Testis (tissue), 3 donors: ENCODE data around the gene TBC1D10A. TPM values are rescaled to one million over a fixed set of nuclear protein-coding genes. Genes with fewer than 3 reads are reported as not detected.

Experiments
- DNase-seq: peaks from one replicate; pipeline ENCODE4 v3.0.0-alpha.2; 2019
- H3K27ac ChIP-seq, 2 donors: fragments of 200-600 bp; sonication (generic); one replicate each; pipeline ENCODE4 v1.5.1; 2019
- H3K27me3 ChIP-seq: fragments of 200-600 bp; sonication (generic); one replicate; pipeline ENCODE4 v1.5.1; 2019
- H3K36me3 ChIP-seq: fragments of 200-600 bp; sonication (generic); one replicate; pipeline ENCODE4 v1.5.1; 2017; ENCODE audit warnings: low read depth; ENCODE audit errors: missing control alignments
- H3K4me1 ChIP-seq: fragments of 200-600 bp; sonication (generic); one replicate; pipeline ENCODE4 v1.5.1; 2019
- H3K4me3 ChIP-seq, 2 donors: fragments of 200-600 bp; sonication (generic); one replicate each; pipeline ENCODE4 v1.5.1; 2017 to 2019
- H3K9me3 ChIP-seq: fragments of 200-600 bp; sonication (generic); one replicate; pipeline ENCODE4 v1.5.1; 2017
- CTCF ChIP-seq, 3 experiments: fragments of 450-650 bp in 2 of 3; fragments of 200-600 bp in 1 of 3; sonication (generic) in 1 of 3; IDR thresholded peaks; one replicate each; pipeline ENCODE4 v1.5.1; 2016 to 2019; ENCODE audit warnings: antibody characterized with exemption in 3 of 3, mild to moderate bottlenecking in 2 of 3, moderate library complexity in 1 of 3
- POLR2A ChIP-seq: fragments of 450-650 bp; IDR thresholded peaks from one replicate; pipeline ENCODE4 v1.6.1; 2017; ENCODE audit warnings: antibody characterized with exemption, mild to moderate bottlenecking, moderate library complexity
- WGBS, 2 donors: methylation state at CpG; one replicate each; pipeline ENCODE4 v1.1.5; 2018; 5-methylcytosine and 5-hydroxymethylcytosine counted together
- intact Hi-C: fragments of 100-400 bp; cut with DNase I; formaldehyde crosslinking; loops from one replicate; pipeline ENCODE4 v1.15.1; 2023; ENCODE audit warnings: low total_unique reads
- polyA plus RNA-seq: library from polyadenylated mRNA; stranded (reverse); fragments of 350-450 nt; fragmentation: Illumina TruSeq; extraction: RNeasy Lipid Tissue Mini Kit (QIAGEN cat#74804); gene quantifications from one replicate; pipeline ENCODE4 v1.2.3, GENCODE V29; 2014; ENCODE audit warnings: low read depth, low replicate concordance; ENCODE audit not compliant: insufficient read depth
- total RNA-seq, 2 donors: library from RNA; depleted of rRNA; stranded (reverse); fragments of >200 nt; gene quantifications; one replicate each; pipeline ENCODE4 v1.2.3, GENCODE V29; 2016

The TBC1D10A gene
- total and polyA plus RNA-seq, 3 donors from 2014 or later: 48.4 to 79.1 (median 51.0) TPM

- no peak for DNase-seq
- no peaks in the 10 kb centered on the region for H3K9me3 ChIP-seq
- no peak overlapping the region for H3K27ac ChIP-seq
- 89 to 93% methylated on average over 24 to 27 of the region's 27 CpGs for WGBS, 2 donors
- TF ChIP-seq POLR2A: no peak
- TF ChIP-seq CTCF (IDR thresholded peaks at IDR 0.05): no peak
- H3K27me3 ChIP-seq: no peaks in the 10 kb centered on the region
- intact Hi-C loops: no loop called here
- H3K4me1 ChIP-seq: peaks cover 18% of the 10 kb centered on the region
- no peaks in the 10 kb centered on the region for H3K36me3 ChIP-seq
- H3K4me3 ChIP-seq: no peak overlapping the region
Observed at GRCh38 chr22:30285176-30285845, 41.4 kb downstream of the TBC1D10A start.

- intact Hi-C loops: no loop called here
- H3K9me3 ChIP-seq: no peaks in the 10 kb centered on the region
- H3K4me3 ChIP-seq: no peak overlapping the region
- H3K36me3 ChIP-seq: no peaks in the 10 kb centered on the region
- H3K27ac ChIP-seq: no peak overlapping the region
- peaks cover 14% of the 10 kb centered on the region for H3K4me1 ChIP-seq
- H3K27me3 ChIP-seq: no peaks in the 10 kb centered on the region
- TF ChIP-seq CTCF (IDR thresholded peaks at IDR 0.05): no peak
- TF ChIP-seq POLR2A: no peak
- WGBS, 2 donors: 80 to 84% methylated on average over 4 of the region's 4 CpGs
- DNase-seq: no peak
Observed at GRCh38 chr22:30284666-30285065, 42.1 kb downstream of the TBC1D10A start.

GRCh38 chr22:30284172-30284571, 42.6 kb downstream of the TBC1D10A start:
- H3K27me3 ChIP-seq: no peaks in the 10 kb centered on the region
- intact Hi-C loops: no loop called here

GRCh38 chr22:30283342-30283741, 43.4 kb downstream of the TBC1D10A start:
- H3K36me3 ChIP-seq: no peaks in the 10 kb centered on the region
- H3K27ac ChIP-seq: no peak overlapping the region
- DNase-seq: no peak
- WGBS, 2 donors: 89 to 100% methylated on average over 2 to 4 of the region's 4 CpGs
- H3K27me3 ChIP-seq: no peaks in the 10 kb centered on the region
- H3K4me3 ChIP-seq: no peak overlapping the region
- intact Hi-C loops: no loop called here
- no peaks in the 10 kb centered on the region for H3K9me3 ChIP-seq
- no peak for TF ChIP-seq CTCF (IDR thresholded peaks at IDR 0.05)
- no peak for TF ChIP-seq POLR2A
- peaks cover 9% of the 10 kb centered on the region for H3K4me1 ChIP-seq

More at GRCh38 chr22:30284172-30284571, 42.6 kb downstream of the TBC1D10A start:
- 75 to 86% methylated on average over 4 to 9 of the region's 9 CpGs for WGBS, 2 donors
- DNase-seq: no peak
- Histone ChIP-seq H3K27ac (no peak overlapping the region), H3K9me3 (no peaks in the 10 kb centered on the region), H3K4me3 (no peak overlapping the region), H3K4me1 (peaks cover 14% of the 10 kb centered on the region), H3K36me3 (no peaks in the 10 kb centered on the region)
- TF ChIP-seq POLR2A (no peak), CTCF (IDR thresholded peaks at IDR 0.05) (no peak)

- WGBS, 2 donors: 87 to 97% methylated on average over 3 to 7 of the region's 7 CpGs
- H3K36me3 ChIP-seq: no peaks in the 10 kb centered on the region
Observed at GRCh38 chr22:30282616-30283046, 44.1 kb downstream of the TBC1D10A start.

More at GRCh38 chr22:30282616-30283046, 44.1 kb downstream of the TBC1D10A start:
- TF ChIP-seq CTCF (IDR thresholded peaks at IDR 0.05) (no peak), POLR2A (no peak)
- H3K9me3 ChIP-seq: no peaks in the 10 kb centered on the region
- no peaks in the 10 kb centered on the region for H3K27me3 ChIP-seq
- no peak for DNase-seq
- intact Hi-C loops: no loop called here
- peaks cover 6% of the 10 kb centered on the region for H3K4me1 ChIP-seq
- H3K27ac ChIP-seq: no peak overlapping the region
- H3K4me3 ChIP-seq: no peak overlapping the region
